ENCODE results near the gene HS3ST3B1.

HS3ST3B1 gene

GRCh38 chr17:14300575-14301278, at the start of gene HS3ST3B1:
TSS of gene HS3ST3B1 (plus strand) at chr17:14301081. CDS start at chr17:14301519, 438 bp downstream.
- H3K4me3 ChIP-seq (ENCODE audit: low read length): peak within 1 kb of the TSS; percentile 36
- H3K4me1 ChIP-seq (ENCODE audit: control insufficient read depth, insufficient read depth, low read length): peaks cover 44% of the 10 kb centered on the region
- H3K9me3 ChIP-seq (ENCODE audit: control insufficient read depth, low read length): no peaks in the 10 kb centered on the region
- H3K36me3 ChIP-seq (ENCODE audit: control insufficient read depth, insufficient read depth, low read length): no peaks in the 10 kb centered on the region
- H3K27me3 ChIP-seq (ENCODE audit: control insufficient read depth, insufficient read depth, low read length): peaks cover 96% of the 10 kb centered on the region
- H3K9ac ChIP-seq (ENCODE audit: low read length): peak within 1 kb of the TSS; percentile 27

- Histone ChIP-seq H3K27me3 (ENCODE audit: control insufficient read depth, insufficient read depth, low read length) (no peaks in the 10 kb centered on the region), H3K36me3 (ENCODE audit: control insufficient read depth, insufficient read depth, low read length) (no peaks in the 10 kb centered on the region), H3K4me1 (ENCODE audit: control insufficient read depth, insufficient read depth, low read length) (no peaks in the 10 kb centered on the region), H3K4me3 (ENCODE audit: low read length) (no peak overlapping the region), H3K9me3 (ENCODE audit: control insufficient read depth, low read length) (no peaks in the 10 kb centered on the region), H3K9ac (ENCODE audit: low read length) (no peak overlapping the region)
Observed at GRCh38 chr17:14261406-14261805, 39.5 kb upstream of the HS3ST3B1 start.

GRCh38 chr17:14268264-14268663, 32.6 kb upstream of the HS3ST3B1 start:
- H3K4me3 ChIP-seq (ENCODE audit: low read length): no peak overlapping the region
- no peaks in the 10 kb centered on the region for H3K9me3 ChIP-seq (ENCODE audit: control insufficient read depth, low read length)
- no peaks in the 10 kb centered on the region for H3K4me1 ChIP-seq (ENCODE audit: control insufficient read depth, insufficient read depth, low read length)
- no peaks in the 10 kb centered on the region for H3K36me3 ChIP-seq (ENCODE audit: control insufficient read depth, insufficient read depth, low read length)
- H3K9ac ChIP-seq (ENCODE audit: low read length): no peak overlapping the region
- H3K27me3 ChIP-seq (ENCODE audit: control insufficient read depth, insufficient read depth, low read length): no peaks in the 10 kb centered on the region

- Histone ChIP-seq H3K4me3 (ENCODE audit: low read length) (no peak overlapping the region), H3K4me1 (ENCODE audit: control insufficient read depth, insufficient read depth, low read length) (no peaks in the 10 kb centered on the region), H3K27me3 (ENCODE audit: control insufficient read depth, insufficient read depth, low read length) (no peaks in the 10 kb centered on the region), H3K9ac (ENCODE audit: low read length) (no peak overlapping the region), H3K36me3 (ENCODE audit: control insufficient read depth, insufficient read depth, low read length) (no peaks in the 10 kb centered on the region), H3K9me3 (ENCODE audit: control insufficient read depth, low read length) (no peaks in the 10 kb centered on the region)
Observed at GRCh38 chr17:14269473-14269872, 31.4 kb upstream of the HS3ST3B1 start.

GRCh38 chr17:14270508-14270907, 30.4 kb upstream of the HS3ST3B1 start:
- H3K9me3 ChIP-seq (ENCODE audit: control insufficient read depth, low read length): no peaks in the 10 kb centered on the region
- no peak overlapping the region for H3K9ac ChIP-seq (ENCODE audit: low read length)
- H3K4me3 ChIP-seq (ENCODE audit: low read length): no peak overlapping the region
- no peaks in the 10 kb centered on the region for H3K36me3 ChIP-seq (ENCODE audit: control insufficient read depth, insufficient read depth, low read length)
- no peaks in the 10 kb centered on the region for H3K4me1 ChIP-seq (ENCODE audit: control insufficient read depth, insufficient read depth, low read length)
- no peaks in the 10 kb centered on the region for H3K27me3 ChIP-seq (ENCODE audit: control insufficient read depth, insufficient read depth, low read length)

GRCh38 chr17:14276535-14277250, 24.2 kb upstream of the HS3ST3B1 start:
- Histone ChIP-seq H3K36me3 (ENCODE audit: control insufficient read depth, insufficient read depth, low read length) (no peaks in the 10 kb centered on the region), H3K9me3 (ENCODE audit: control insufficient read depth, low read length) (no peaks in the 10 kb centered on the region), H3K4me1 (ENCODE audit: control insufficient read depth, insufficient read depth, low read length) (no peaks in the 10 kb centered on the region), H3K9ac (ENCODE audit: low read length) (no peak overlapping the region), H3K27me3 (ENCODE audit: control insufficient read depth, insufficient read depth, low read length) (peaks cover 5% of the 10 kb centered on the region), H3K4me3 (ENCODE audit: low read length) (no peak overlapping the region)

- Histone ChIP-seq H3K27me3 (ENCODE audit: control insufficient read depth, insufficient read depth, low read length) (peaks cover 5% of the 10 kb centered on the region), H3K9me3 (ENCODE audit: control insufficient read depth, low read length) (no peaks in the 10 kb centered on the region), H3K9ac (ENCODE audit: low read length) (no peak overlapping the region), H3K36me3 (ENCODE audit: control insufficient read depth, insufficient read depth, low read length) (no peaks in the 10 kb centered on the region), H3K4me1 (ENCODE audit: control insufficient read depth, insufficient read depth, low read length) (no peaks in the 10 kb centered on the region), H3K4me3 (ENCODE audit: low read length) (no peak overlapping the region)
Observed at GRCh38 chr17:14281530-14281929, 19.4 kb upstream of the HS3ST3B1 start.

- Histone ChIP-seq H3K27me3 (ENCODE audit: control insufficient read depth, insufficient read depth, low read length) (peaks cover 5% of the 10 kb centered on the region), H3K4me3 (ENCODE audit: low read length) (no peak overlapping the region), H3K9me3 (ENCODE audit: control insufficient read depth, low read length) (no peaks in the 10 kb centered on the region)
Observed at GRCh38 chr17:14282726-14283125, 18.2 kb upstream of the HS3ST3B1 start.

GRCh38 chr17:14289162-14289561, 11.7 kb upstream of the HS3ST3B1 start:
- no peaks in the 10 kb centered on the region for H3K4me1 ChIP-seq (ENCODE audit: control insufficient read depth, insufficient read depth, low read length)
- no peak overlapping the region for H3K9ac ChIP-seq (ENCODE audit: low read length)
- H3K9me3 ChIP-seq (ENCODE audit: control insufficient read depth, low read length): no peaks in the 10 kb centered on the region
- no peak overlapping the region for H3K4me3 ChIP-seq (ENCODE audit: low read length)
- H3K27me3 ChIP-seq (ENCODE audit: control insufficient read depth, insufficient read depth, low read length): peaks cover 10% of the 10 kb centered on the region
- no peaks in the 10 kb centered on the region for H3K36me3 ChIP-seq (ENCODE audit: control insufficient read depth, insufficient read depth, low read length)

More at GRCh38 chr17:14282726-14283125, 18.2 kb upstream of the HS3ST3B1 start:
- Histone ChIP-seq H3K36me3 (ENCODE audit: control insufficient read depth, insufficient read depth, low read length) (no peaks in the 10 kb centered on the region), H3K9ac (ENCODE audit: low read length) (no peak overlapping the region), H3K4me1 (ENCODE audit: control insufficient read depth, insufficient read depth, low read length) (no peaks in the 10 kb centered on the region)

GRCh38 chr17:14294876-14295275, 6.0 kb upstream of the HS3ST3B1 start:
- Histone ChIP-seq H3K9ac (ENCODE audit: low read length) (no peak overlapping the region), H3K4me3 (ENCODE audit: low read length) (no peak overlapping the region), H3K4me1 (ENCODE audit: control insufficient read depth, insufficient read depth, low read length) (peaks cover 10% of the 10 kb centered on the region), H3K9me3 (ENCODE audit: control insufficient read depth, low read length) (no peaks in the 10 kb centered on the region), H3K36me3 (ENCODE audit: control insufficient read depth, insufficient read depth, low read length) (no peaks in the 10 kb centered on the region), H3K27me3 (ENCODE audit: control insufficient read depth, insufficient read depth, low read length) (peaks cover 59% of the 10 kb centered on the region)

GRCh38 chr17:14295676-14296075, 5.2 kb upstream of the HS3ST3B1 start:
- Histone ChIP-seq H3K27me3 (ENCODE audit: control insufficient read depth, insufficient read depth, low read length) (peaks cover 67% of the 10 kb centered on the region), H3K36me3 (ENCODE audit: control insufficient read depth, insufficient read depth, low read length) (no peaks in the 10 kb centered on the region)

GRCh38 chr17:14296166-14296910, 4.5 kb upstream of the HS3ST3B1 start:
- H3K4me3 ChIP-seq (ENCODE audit: low read length): no peak overlapping the region
- H3K4me1 ChIP-seq (ENCODE audit: control insufficient read depth, insufficient read depth, low read length): peaks cover 21% of the 10 kb centered on the region
- H3K9ac ChIP-seq (ENCODE audit: low read length): no peak overlapping the region
- no peaks in the 10 kb centered on the region for H3K9me3 ChIP-seq (ENCODE audit: control insufficient read depth, low read length)
- H3K27me3 ChIP-seq (ENCODE audit: control insufficient read depth, insufficient read depth, low read length): peaks cover 74% of the 10 kb centered on the region
- no peaks in the 10 kb centered on the region for H3K36me3 ChIP-seq (ENCODE audit: control insufficient read depth, insufficient read depth, low read length)

More at GRCh38 chr17:14295676-14296075, 5.2 kb upstream of the HS3ST3B1 start:
- Histone ChIP-seq H3K9me3 (ENCODE audit: control insufficient read depth, low read length) (no peaks in the 10 kb centered on the region), H3K4me3 (ENCODE audit: low read length) (no peak overlapping the region), H3K4me1 (ENCODE audit: control insufficient read depth, insufficient read depth, low read length) (peaks cover 17% of the 10 kb centered on the region), H3K9ac (ENCODE audit: low read length) (no peak overlapping the region)
